HFFc6 (cell line): Measurements from ENCODE around the gene MAP1LC3C. TPM values are rescaled to one million over a fixed set of nuclear protein-coding genes. Genes with fewer than 3 reads are reported as not detected.
A peak's percentile ranks its signal among the peaks of the same experiment; 100 is the strongest.

Experiments used
- DNase-seq: peaks from one replicate; pipeline ENCODE4 v3.0.0-alpha.2; 2018
- H3K27ac Mint-ChIP-seq: 2 replicates; pipeline ENCODE4 v1.8.0; 2020; ENCODE audit warnings: mild to moderate bottlenecking, mixed read lengths
- H3K27me3 Mint-ChIP-seq: 2 replicates; pipeline ENCODE4 v1.8.0; 2021; ENCODE audit warnings: mild to moderate bottlenecking, moderate library complexity, mixed read lengths; ENCODE audit not compliant: insufficient read depth
- H3K36me3 Mint-ChIP-seq: 2 replicates; pipeline ENCODE4 v1.8.0; 2021; ENCODE audit warnings: low read depth, mixed read lengths
- H3K4me1 Mint-ChIP-seq: 2 replicates; pipeline ENCODE4 v1.8.0; 2020; ENCODE audit warnings: low read depth, mixed read lengths
- H3K4me3 Mint-ChIP-seq: 2 replicates; pipeline ENCODE4 v1.8.0; 2020; ENCODE audit warnings: mild to moderate bottlenecking, moderate library complexity, mixed read lengths
- H3K9me3 Mint-ChIP-seq: 2 replicates; pipeline ENCODE4 v1.8.0; 2020; ENCODE audit warnings: mild to moderate bottlenecking, mixed read lengths
- total RNA-seq, 6 experiments: library from RNA; stranded (reverse); fragmentation: NEBNext Ultra II Directional; extraction: Animal tissue kit (Norgen Biotek cat#: 25700); gene quantifications; 2 replicates in 1 of 6; 3 replicates in 5 of 6; pipeline ENCODE4 v1.2.3, GENCODE V29; 2021
- TF ChIP-seq, protein P1 (sequence below): fragments of 200-600 bp; sonication (generic); IDR thresholded peaks from 2 replicates; pipeline ENCODE4 v1.5.0; 2021; ENCODE audit warnings: antibody characterized with exemption, mild to moderate bottlenecking

The MAP1LC3C gene
- total RNA-seq, 6 experiments from 2014 or later: not detected

GRCh38 chr1:241979071-241979470 lies 19.8 kb downstream of the MAP1LC3C start:
- TF ChIP-seq, protein P1, sequence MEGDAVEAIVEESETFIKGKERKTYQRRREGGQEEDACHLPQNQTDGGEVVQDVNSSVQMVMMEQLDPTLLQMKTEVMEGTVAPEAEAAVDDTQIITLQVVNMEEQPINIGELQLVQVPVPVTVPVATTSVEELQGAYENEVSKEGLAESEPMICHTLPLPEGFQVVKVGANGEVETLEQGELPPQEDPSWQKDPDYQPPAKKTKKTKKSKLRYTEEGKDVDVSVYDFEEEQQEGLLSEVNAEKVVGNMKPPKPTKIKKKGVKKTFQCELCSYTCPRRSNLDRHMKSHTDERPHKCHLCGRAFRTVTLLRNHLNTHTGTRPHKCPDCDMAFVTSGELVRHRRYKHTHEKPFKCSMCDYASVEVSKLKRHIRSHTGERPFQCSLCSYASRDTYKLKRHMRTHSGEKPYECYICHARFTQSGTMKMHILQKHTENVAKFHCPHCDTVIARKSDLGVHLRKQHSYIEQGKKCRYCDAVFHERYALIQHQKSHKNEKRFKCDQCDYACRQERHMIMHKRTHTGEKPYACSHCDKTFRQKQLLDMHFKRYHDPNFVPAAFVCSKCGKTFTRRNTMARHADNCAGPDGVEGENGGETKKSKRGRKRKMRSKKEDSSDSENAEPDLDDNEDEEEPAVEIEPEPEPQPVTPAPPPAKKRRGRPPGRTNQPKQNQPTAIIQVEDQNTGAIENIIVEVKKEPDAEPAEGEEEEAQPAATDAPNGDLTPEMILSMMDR: no peak
- no peak overlapping the region for H3K27ac Mint-ChIP-seq
- no peaks in the 10 kb centered on the region for H3K36me3 Mint-ChIP-seq
- no peak overlapping the region for H3K4me3 Mint-ChIP-seq
- no peaks in the 10 kb centered on the region for H3K9me3 Mint-ChIP-seq
- no peak for DNase-seq
- no peaks in the 10 kb centered on the region for H3K4me1 Mint-ChIP-seq
- peaks cover 7% of the 10 kb centered on the region; the same call in 1 of the 2 replicates for H3K27me3 Mint-ChIP-seq

DNA sequence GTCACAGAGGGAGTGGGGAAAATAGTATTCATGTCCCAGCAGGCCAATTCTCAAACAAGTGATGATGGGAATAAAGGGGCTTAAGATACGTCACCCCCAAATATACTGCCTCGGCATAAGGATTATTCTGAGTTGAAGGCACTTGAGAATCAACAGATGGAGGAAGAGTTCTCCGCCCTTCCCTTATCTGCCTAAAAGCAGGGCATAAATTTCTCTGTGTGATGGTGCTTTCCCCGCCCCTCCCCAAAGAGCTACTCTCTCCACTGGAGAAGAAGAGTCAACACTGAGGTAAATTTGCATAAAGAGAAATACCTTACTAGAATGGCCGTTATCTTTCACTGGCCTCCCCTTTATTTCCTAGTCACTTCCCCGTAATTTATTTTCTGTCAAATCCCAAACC lies 22.7 kb downstream of the MAP1LC3C start:
- Mint-ChIP-seq H3K27me3 (peaks cover 8% of the 10 kb centered on the region; the same call in 1 of the 2 replicates), H3K4me1 (peaks cover 16% of the 10 kb centered on the region), H3K27ac (no peak overlapping the region), H3K9me3 (no peaks in the 10 kb centered on the region), H3K36me3 (no peaks in the 10 kb centered on the region), H3K4me3 (no peak overlapping the region)
- TF ChIP-seq, protein P1: no peak
- DNase-seq: no peak

- peak overlapping the region; percentile 36; the same call in 1 of the 2 replicates for H3K4me3 Mint-ChIP-seq
- H3K27me3 Mint-ChIP-seq: peaks cover 7% of the 10 kb centered on the region; the same call in 1 of the 2 replicates
- no peaks in the 10 kb centered on the region for H3K9me3 Mint-ChIP-seq
- H3K4me1 Mint-ChIP-seq: peaks cover 16% of the 10 kb centered on the region
- H3K27ac Mint-ChIP-seq: 0 out of 2 replicates have a peak overlapping the region, but pooled peaks have one; percentile 40
- no peak for DNase-seq
- TF ChIP-seq, protein P1: no peak
- no peaks in the 10 kb centered on the region for H3K36me3 Mint-ChIP-seq
Measured at GRCh38 chr1:241972703-241973369, 26.1 kb downstream of the MAP1LC3C start.

- H3K27me3 Mint-ChIP-seq: peaks cover 7% of the 10 kb centered on the region; the same call in 1 of the 2 replicates
- H3K4me1 Mint-ChIP-seq: peaks cover 14% of the 10 kb centered on the region
- no peak overlapping the region for H3K27ac Mint-ChIP-seq
- no peak for DNase-seq
- no peaks in the 10 kb centered on the region for H3K36me3 Mint-ChIP-seq
- TF ChIP-seq, protein P1: no peak
- H3K9me3 Mint-ChIP-seq: no peaks in the 10 kb centered on the region
- no peak overlapping the region for H3K4me3 Mint-ChIP-seq
Measured at GRCh38 chr1:241968611-241969010, 30.3 kb downstream of the MAP1LC3C start.

- no peaks in the 10 kb centered on the region for H3K4me1 Mint-ChIP-seq
- no peak overlapping the region for H3K4me3 Mint-ChIP-seq
- no peak overlapping the region for H3K27ac Mint-ChIP-seq
- no peak for DNase-seq
- TF ChIP-seq, protein P1: no peak
- H3K27me3 Mint-ChIP-seq: no peaks in the 10 kb centered on the region; the same call in none of the 2 replicates
- H3K9me3 Mint-ChIP-seq: no peaks in the 10 kb centered on the region
- H3K36me3 Mint-ChIP-seq: no peaks in the 10 kb centered on the region
Measured at GRCh38 chr1:241964550-241965282, 34.2 kb downstream of the MAP1LC3C start.
